HG03342 (cell line): ENCODE measurements around the gene NET1.
"Not testable (repeated sequence)": the region's sequence is repeated elsewhere in the genome, so short reads cannot be mapped to it uniquely, and the experiment has no call there.

Experiments
- ATAC-seq: cut with Tn5 transposase; IDR thresholded peaks from one replicate; pipeline ENCODE4 v1.9.1; 2021; ENCODE audit warnings: mild to moderate bottlenecking, moderate library complexity; ENCODE audit not compliant: unreplicated experiment

NET1 gene

DNA sequence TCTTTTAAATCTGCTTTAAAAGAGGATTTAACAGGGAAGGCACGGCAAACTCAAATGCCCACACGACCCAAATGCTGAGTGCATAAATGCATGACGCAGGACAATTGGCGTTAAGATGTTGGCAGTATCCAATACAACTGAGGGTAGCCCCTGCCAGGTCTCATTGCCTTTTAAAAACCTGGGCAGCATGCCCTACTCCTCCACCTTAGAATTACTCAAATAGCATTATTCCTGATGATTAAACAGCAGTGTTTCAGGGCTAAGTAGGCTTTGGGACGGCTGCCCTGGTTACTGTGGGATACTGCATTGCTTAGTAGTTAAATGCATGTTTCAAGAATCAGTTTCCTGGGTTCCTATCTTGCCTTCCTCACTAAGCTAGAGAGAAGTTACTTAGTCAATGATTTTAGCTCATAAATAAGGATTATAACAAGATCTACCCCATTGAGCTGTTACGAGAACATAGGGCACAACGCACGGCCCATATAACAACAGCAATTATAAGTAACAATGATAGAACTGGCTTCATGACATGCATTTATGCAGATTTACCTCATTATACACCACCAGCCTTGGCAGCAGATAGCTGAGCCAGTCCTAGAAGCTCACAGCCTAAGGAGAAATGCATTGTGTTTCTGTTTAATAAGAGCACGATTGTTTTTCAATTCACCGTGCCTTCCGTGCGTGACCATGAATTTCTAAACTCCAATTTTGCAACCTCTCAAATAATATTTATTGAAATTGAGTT is 15.6 kb upstream of the NET1 start:
- no peak for ATAC-seq

DNA sequence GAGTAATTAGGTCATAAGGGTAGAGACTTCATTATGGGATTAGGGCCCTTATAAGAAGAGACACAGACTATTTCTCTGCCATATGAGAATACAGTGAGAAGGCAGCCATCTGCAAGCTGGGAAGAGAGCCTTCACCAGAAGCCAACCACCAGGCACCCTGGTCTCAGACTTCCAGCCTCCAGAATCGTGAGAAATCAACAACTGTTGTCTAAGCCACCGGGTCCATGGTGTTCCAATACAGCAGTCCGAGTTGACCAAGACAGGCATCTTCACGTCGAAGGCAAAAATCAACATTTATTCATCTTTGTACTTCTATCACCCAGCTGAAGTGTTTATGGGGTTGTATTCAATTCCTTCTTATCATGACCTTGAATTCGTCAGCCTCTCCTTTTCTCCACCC is 13.0 kb upstream of the NET1 start:
- ATAC-seq, result no peak

DNA sequence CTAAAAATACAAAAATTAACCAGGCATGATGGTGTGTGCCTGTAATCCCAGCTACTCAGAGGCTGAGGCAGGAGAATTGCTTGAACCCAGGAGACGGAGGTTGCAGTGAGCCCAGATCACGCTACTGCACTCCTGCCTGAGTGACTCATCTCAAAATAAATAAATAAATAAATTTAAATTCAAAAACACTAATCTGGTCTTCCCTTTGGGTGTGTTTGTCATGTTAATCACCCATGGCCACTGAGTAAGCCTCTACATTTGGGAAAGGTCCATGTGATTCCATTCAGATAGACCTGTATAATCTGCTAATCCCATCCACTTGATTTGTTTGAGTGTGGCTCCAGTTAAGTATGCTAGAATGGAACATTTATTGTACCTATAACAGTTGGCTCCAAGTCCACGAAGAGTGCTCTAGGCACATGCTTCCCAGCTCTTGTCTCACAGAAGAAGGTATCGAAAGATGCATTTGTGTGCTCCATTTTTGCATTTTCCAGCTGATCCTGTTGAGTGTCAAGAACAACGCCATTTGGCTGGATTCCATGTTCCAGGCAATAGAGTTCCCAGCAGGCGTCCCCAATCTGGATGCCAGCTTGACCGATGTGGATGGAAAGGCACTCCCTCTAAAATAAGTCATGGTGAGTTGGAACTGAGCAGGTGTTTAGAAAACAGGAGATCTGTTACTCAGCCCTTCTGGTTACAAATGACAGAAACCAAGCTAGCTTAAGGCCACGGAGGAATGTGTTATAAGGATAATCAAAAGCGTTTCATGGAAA is 11.7 kb upstream of the NET1 start:
- ATAC-seq, result no peak

DNA sequence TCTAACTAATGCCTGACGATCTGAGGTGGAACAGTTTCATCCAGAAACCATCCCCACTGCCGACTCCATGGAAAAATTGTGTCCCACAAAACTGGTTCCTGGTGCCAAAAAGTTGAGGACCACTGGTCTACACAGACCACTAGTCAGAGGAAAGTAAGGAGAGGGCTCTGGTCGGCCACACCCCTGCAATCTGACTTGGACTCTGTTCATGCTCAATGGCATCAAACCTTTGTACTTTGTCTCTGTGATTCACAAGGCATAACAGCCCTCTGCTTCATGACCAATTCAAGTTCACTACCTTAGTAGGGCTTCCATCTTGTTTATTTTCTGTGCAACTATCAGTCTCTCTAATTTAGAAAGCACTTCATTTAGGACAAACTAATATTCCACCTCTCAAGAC is 9.6 kb upstream of the NET1 start:
- ATAC-seq, result no peak

DNA sequence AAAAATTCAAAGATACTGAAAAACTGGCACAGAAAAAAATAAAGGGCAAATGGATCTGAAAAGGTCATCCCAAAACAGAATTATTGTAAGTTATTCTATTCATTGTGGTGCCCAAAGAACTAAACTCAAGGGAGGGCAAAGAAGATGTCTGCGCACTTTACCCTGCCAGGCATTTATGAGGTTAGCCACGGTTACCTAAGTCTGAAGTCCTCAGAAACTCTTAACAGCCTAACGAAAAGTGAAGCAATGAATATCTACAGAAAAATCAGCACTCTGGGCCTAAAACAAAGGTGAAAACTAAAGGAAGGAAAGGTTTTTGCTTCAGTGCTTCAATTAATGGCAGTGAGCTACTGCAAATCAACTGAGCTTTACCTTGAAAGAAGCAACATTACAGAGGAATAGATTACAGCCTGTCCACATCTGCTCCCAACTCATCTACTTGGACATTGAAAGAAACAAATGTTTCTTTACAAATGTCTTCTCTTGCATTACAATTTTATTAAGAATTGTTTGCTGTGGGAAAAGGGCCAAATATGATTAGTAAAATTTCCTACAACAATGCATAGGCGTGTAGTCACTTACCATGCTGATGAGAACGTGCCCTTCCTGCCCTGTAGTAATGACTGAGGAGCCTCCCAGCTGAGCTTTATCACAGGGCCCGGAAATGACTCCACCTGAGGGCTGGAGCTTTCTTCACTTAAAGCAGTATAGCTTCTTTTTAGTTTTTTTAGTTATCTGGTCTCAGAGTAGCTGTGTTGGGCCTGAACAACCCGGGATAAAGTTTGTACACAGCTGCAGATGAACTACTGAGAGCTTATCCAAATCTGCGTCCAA is 7.9 kb upstream of the NET1 start, which contains the start of gene TUBAL3:
Gene TUBAL3 (minus strand): TSS at position 621 of the 834 bp plus-strand sequence. CDS start 36 bp downstream, at position 585.
- no peak for ATAC-seq

DNA sequence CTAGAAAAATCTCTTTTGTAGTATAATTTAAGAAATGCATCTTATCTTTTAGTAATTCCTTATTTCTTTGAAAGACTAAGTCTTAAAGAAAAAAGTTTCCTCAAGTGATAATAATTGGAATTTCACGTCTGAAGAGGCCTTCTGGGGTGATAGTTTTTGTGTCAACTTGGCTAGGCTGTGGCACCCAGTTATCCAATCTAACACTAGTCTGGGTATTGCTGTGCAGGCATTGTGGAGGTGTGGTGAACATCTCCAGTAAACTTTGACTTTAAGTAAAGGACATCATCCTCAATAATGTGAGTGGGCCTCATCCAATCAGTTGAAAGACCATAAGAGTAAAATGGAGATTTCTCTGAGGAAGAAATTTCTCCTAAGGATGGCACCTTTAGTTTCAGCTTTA is 5.4 kb upstream of the NET1 start:
- no peak for ATAC-seq

DNA sequence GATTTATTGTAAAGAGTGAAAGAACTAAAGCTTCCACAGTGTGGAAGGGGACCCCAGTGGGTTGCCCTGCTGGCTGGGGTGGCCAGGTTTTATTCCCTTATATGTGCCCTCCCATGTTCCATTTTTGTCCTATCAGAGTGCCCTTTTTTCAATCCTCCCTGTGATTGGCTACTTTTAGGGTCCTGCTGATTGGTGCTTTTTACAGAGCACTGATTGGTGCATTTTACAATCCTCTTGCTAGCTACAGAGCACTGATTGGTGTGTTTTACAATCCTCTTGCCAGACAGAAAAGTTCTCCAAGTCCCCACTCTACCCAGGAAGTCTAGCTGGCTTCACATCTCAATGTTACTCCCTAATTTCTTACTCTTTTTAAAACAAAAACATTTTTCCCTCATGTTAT is 1.6 kb upstream of the NET1 start:
- ATAC-seq, result not testable (repeated sequence)

DNA sequence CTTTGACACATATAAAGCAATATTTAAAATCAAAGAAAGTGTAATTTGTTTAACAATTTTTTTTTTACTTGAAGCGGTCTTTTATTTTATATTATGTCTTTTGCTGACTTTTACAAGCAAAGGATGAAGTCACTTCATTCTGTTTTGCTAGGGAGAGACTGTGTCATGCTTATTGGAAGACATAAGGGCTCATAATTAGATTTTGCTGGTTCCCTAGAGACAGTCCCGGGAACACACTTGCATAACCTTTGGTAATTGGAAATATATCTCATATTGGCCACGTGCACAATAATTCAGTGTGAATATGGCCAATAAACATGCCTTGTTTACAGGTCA is 448 bp upstream of the NET1 start:
- peak; percentile 2 for ATAC-seq

DNA sequence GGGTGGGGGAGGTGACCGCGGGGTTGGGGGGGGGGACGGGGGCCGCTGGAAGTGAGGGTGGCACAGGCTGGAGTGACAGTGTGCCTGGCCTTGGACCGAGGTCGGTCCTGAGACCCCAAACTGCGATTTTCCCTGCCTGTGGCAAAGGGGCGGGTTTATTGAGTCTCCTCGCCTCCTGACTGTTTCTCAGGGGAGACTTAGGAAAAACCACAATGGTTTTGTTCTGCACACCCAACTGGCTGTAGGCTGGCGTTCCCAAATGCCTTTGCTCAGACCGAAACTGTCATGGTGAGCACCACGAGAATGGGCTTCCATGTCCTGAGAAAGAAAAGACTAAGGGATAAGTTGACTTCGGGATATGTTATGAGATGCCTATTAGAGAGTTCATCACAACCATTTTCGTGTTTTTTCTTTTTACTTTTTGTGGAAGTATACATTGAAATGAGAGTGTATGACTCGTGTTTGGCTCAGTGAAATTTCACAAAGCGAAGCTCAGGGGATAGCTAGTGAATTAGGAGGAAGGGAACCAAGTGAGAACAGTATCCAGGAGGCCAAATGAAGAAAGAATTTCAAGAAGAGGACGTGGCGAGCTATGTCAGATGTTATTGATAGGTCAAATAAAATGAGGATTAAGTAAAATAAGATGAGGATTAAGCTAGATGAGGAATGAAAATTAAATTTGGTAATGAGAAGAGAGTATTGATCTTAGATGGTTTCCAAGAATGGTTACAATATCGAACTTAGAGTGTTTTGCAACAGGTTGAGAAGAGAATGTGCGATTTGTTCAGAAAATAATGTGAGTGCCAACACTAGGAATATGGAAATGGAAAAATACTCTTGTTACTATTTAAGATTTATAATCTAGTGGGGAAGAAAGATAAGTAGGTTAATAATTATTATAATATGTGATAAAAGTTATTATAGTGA is 918 bp downstream of the NET1 start:
- no peak for ATAC-seq

DNA sequence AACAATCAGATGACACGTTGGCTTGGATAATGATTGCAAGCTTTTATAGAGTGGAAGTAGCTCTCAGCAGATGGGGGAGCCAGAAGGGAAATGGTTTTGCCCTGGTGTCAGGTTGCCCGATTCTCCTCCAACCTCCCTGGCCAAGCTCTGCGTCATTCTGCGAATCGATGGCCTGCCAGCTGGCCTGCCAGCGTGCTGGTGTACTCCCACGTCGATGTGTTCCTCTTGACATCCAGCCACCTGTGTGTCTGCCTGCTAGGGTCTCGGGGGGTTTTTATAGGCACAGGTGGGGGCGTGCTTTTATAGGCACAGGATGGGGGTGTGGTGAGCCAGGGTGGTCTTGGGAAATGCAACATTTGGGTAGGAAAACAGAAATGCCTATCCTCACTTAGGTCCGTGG is 4.6 kb downstream of the NET1 start:
- ATAC-seq, result no peak

DNA sequence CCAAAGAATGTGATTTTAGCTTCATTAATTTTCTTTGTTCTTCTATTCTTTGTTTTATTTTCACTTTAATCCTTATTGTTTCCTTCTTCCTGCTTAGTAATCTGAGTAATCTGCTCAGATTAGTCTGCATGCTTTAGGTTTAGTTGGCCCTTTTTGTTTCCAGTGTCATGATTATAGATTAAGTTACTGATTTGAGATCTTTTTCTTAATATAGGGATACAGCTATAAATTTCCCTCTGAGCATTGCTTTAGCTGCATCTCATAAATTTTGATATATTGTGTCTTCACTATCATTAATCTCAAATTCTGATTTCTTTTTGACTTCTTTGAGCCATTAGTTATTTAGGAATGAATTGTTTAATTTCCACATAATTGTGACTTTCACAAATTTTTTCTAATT is 6.2 kb downstream of the NET1 start:
- ATAC-seq, result no peak

DNA sequence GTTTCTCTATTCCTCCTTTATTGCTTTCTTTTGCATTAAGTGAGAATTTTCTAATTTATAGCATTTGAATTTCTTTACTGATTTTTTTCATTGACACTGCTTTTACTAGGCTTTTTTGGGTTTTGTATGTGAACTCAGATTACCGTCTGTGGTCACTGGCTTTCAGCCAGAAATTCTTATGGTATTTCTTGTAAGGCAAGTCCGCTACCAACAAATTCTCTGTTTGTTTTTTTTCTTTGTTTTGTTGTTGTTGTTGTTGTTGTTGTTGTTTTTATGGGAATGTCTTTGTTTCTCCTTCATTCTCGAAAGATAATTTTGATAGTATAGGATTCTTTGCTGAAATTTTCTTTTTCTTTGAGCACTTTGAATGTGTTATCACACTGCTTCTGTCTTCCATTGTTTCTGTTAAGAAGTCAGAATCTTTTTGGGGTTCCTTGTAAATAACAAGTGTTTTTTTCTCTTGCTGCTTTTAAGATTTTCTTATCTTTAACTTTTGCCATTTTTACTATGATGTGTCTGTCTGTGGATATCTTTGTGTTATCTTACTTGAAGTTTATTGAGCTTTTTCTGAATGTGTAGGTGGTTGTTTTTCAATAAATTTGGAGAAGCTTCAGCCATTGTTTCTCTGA is 7.2 kb downstream of the NET1 start:
- no peak for ATAC-seq

DNA sequence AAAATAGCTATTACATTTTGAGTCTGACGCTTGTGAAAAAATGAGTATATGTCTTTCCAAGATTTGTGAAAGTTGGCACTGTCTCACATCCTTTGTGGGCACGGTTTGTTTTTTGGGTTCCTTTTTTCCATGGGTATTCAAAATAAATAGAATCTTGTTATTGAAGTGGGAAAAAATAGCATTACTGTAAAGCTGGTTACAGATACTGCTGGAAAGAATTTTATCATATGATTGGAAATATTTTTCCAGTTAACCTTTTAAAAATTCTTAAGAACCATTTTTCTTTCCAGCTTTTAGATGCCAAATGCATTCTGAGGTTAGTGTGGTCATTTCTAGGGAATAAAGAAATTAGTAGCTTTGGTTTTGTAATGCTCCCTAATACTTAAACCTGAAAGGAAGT is 11.4 kb downstream of the NET1 start:
- ATAC-seq, result no peak

DNA sequence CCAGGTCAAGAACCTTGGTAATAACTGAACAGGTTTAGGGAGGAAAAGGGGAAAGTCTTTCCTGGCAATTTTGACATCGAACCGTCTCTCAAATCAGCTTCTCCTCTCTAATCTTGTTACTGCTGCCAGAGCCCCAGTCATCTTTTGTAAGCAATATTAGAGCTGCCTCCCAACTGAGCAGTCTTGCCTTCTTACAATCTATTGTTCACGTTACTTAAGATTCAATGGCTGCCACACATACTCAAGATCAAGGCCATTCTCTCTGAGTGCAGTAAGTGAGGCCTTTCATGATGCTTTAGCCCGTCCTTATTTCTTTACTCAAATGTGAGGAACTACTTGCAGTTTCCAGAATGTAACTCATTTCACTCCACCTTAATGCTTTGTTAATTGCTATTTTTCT is 12.4 kb downstream of the NET1 start:
- ATAC-seq, result no peak

DNA sequence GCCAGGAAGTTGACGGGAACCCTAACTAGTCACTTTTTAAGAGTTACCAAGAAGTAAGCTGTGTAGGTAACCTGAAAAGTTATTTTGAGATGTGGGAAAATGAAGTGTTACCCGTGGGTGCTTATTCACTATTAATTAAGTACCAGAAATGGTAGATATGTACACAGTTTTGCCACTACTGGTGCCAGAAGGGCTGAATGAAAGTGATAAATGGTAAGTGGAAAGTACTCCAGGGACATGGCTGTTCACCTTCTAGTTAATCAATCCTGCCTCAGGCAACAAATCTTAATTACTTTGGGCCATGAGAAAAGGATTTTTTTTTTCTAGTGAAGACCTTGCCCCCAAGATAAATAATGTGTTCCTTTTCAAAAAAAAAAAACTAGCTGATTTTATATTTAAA is 15.8 kb downstream of the NET1 start:
- no peak for ATAC-seq

DNA sequence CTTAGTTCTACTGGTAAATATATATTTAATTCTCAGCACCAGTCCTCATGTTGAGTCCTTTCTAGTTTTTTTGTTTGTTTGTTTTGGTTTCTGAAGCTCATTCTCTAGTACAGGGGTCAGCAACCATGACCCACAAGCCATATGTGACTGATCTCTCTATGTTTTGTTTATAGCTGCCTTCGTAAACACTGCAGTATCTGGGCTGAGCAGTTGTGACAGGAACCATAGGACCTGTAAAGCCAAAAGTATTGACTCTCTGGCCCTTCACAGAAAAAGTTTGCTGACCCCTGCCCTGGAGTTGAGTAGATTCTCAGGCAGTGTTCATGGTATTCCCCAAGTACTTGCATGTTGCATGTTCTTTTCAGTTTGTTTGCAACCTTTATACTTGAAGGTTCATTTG is 20.8 kb downstream of the NET1 start:
- ATAC-seq, result no peak

DNA sequence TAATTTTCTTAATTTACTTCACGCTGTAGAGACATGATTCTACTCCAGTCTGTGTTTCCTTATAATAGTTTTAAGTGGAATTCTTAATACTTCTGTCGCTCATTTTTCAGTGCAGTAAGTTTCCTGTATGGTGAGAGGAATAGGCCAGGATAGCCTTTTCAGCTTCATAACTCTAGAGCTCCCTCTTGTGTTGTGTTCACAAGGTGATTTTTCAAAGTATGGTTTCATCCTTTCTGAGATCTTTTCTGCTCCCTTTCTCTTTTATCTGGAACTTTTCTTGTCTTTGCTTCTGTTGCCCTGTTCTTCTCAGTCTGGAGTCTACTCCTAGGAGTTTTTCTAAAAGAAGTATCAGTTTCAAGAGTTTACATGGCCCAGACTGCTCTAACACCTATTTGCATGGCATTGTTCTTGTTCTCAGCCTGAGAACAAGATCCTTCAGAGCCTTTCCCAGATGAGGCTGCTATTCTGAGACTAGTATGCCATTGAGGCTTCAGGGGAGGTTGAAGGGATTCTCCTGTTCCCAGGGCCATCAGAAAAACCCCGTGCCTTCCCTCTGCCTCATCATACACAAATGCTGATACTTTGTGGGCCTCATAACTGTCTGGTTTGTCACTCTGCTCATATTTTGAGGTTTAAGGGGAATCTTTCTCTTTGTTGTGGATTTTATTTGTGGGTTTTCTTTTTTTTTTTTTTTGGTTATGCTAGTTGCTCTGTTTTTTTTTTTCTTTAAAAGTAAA is 21.8 kb downstream of the NET1 start:
- peak; percentile 64 for ATAC-seq

DNA sequence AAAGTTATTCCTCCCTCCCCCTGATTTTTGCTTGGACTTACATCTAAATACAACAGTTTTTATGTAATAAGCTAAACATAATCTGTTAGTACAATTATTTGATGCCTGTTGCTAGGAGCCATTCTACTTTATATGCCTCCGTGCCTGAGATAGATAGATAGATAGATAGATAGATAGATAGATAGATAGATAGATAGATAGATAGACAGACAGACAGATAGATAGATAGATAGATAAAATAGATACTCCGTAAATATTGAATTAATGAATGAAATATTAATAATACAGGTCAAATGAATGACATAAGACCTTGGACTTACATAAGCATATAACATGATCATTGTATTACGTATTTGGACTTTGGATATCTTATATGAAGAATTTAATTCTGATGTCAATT is 23.0 kb downstream of the NET1 start:
- no peak for ATAC-seq

DNA sequence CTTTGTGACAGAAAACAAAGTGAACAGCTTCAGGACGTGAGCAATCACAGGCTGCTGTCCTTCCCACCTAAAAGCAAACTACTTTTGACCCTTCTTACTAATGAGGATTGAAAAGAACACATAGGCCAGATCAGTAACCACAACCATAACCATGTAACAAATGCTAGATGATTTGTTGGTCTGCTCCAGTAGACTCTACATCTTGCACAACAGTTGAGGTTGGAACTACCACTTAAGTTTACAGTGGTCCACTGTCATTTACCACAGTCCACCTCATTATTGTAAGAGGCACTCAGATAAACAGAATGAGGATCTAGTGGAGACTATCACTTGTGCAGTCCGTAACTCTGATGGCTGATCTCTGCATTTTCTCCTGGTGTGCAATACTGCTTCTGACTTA is 27.8 kb downstream of the NET1 start:
- ATAC-seq, result no peak
